AG09309 (cell line): ENCODE data around the gene CIDEA.
"Not testable (repeated sequence)": the region's sequence is repeated elsewhere in the genome, so short reads cannot be mapped to it uniquely, and the experiment has no call there.

Source experiments
- DNase-seq: peaks from one replicate; pipeline ENCODE4 v3.0.0-alpha.2; 2010; ENCODE audit warnings: low read depth
- H3K4me3 ChIP-seq: 2 replicates; pipeline ENCODE4 v1.5.1; 2011; ENCODE audit warnings: mild to moderate bottlenecking, low read depth, low read length, moderate library complexity; ENCODE audit not compliant: control insufficient read depth
- TF ChIP-seq, protein P1 (sequence below): IDR thresholded peaks from 2 replicates; pipeline ENCODE4 v1.5.1; 2011; ENCODE audit warnings: mild to moderate bottlenecking, low read depth, low read length, inconsistent platforms; ENCODE audit not compliant: insufficient read depth, control insufficient read depth; ENCODE audit errors: missing control alignments

Gene CIDEA

GRCh38 chr18:12238826-12239225 is 15.3 kb upstream of the CIDEA start:
- H3K4me3 ChIP-seq = no peak overlapping the region
- TF ChIP-seq, protein P1, sequence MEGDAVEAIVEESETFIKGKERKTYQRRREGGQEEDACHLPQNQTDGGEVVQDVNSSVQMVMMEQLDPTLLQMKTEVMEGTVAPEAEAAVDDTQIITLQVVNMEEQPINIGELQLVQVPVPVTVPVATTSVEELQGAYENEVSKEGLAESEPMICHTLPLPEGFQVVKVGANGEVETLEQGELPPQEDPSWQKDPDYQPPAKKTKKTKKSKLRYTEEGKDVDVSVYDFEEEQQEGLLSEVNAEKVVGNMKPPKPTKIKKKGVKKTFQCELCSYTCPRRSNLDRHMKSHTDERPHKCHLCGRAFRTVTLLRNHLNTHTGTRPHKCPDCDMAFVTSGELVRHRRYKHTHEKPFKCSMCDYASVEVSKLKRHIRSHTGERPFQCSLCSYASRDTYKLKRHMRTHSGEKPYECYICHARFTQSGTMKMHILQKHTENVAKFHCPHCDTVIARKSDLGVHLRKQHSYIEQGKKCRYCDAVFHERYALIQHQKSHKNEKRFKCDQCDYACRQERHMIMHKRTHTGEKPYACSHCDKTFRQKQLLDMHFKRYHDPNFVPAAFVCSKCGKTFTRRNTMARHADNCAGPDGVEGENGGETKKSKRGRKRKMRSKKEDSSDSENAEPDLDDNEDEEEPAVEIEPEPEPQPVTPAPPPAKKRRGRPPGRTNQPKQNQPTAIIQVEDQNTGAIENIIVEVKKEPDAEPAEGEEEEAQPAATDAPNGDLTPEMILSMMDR = no peak
- no peak for DNase-seq

- no peak for DNase-seq
- TF ChIP-seq, protein P1 = no peak
Observed at GRCh38 chr18:12239431-12239830, 14.7 kb upstream of the CIDEA start.

DNA sequence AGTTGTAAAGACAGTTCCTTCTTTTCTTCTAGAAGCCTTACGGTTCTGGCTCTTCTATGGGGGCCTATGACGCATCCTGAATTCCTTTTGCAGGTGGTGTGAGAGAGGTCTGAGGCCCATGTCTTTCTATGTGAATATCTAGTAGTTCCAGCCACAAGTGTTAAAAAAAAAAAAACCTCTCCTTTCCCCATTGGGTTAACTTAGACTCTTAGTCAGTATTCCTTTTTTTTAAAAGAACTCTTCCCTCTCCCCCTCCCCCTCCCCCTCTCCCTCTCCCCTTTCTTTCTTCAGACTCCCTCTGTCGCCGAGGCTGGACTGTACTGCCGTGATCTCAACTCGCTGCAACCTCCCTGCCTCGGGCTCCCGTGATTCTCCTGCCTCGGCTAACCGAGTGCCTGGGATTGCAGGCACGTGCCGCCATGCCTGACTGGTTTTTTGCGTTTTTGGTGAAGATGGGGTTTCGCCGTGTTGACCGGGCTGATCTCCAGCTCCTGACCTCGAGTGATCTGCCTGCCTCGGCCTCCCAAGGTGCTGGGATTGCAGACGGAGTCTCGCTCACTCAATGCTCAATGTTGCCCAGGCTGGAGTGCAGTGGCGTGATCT is 11.4 kb upstream of the CIDEA start:
- TF ChIP-seq, protein P1 = no peak
- DNase-seq = no peak

More at GRCh38 chr18:12239431-12239830, 14.7 kb upstream of the CIDEA start:
- H3K4me3 ChIP-seq = no peak overlapping the region

GRCh38 chr18:12243272-12243671 is 10.9 kb upstream of the CIDEA start:
- not testable (repeated sequence) for H3K4me3 ChIP-seq, DNase-seq

More for the DNA sequence above, 11.4 kb upstream of the CIDEA start:
- no peak overlapping the region for H3K4me3 ChIP-seq

DNA sequence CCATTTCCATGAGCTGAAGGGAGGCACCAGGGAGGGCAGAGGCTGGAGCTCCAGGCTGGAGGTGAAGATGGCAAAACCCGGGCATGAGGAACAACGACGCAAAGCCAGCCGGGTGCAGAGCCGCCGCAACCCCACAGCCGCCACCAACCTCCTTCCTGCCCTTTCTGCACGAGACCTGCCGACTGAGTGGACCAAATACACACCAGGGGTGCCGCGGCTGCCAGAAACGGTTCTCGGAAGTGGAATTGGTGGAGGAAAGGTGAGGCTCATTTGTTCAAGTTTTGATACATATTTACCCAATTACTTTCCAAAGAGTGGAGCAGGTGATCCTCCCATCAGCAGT is 8.4 kb upstream of the CIDEA start:
- TF ChIP-seq, protein P1 = no peak

GRCh38 chr18:12246849-12247808 is 7.0 kb upstream of the CIDEA start:
- TF ChIP-seq, protein P1 = no peak
- DNase-seq = no peak
- H3K4me3 ChIP-seq = no peak overlapping the region

More for the DNA sequence above, 8.4 kb upstream of the CIDEA start:
- DNase-seq = no peak
- H3K4me3 ChIP-seq = no peak overlapping the region

DNA sequence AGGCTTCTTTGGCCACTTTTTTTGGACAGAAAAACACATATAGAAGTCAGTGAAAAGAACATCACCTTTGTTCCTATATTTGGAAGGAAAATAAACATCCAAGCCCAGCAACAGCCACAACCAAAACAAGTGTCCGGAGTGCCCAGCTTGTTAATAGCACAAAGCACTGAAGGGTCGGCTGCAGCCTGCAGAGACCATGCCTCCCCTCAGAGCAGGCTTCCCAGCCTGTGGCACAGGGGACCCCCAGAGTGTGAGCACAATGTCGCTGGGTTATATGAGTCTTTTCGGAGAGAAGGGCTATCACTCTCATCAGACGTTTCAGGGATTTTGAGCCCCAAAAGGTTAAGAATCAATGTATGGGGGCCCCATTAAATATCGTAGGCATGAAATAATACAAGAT is 6.2 kb upstream of the CIDEA start:
- H3K4me3 ChIP-seq = no peak overlapping the region
- no peak for DNase-seq
- TF ChIP-seq, protein P1 = no peak
